DOHH2 (cell line): Measurements from ENCODE around the gene PHYKPL.

Experiments
- H3F3A ChIP-seq: fragments of 200-600 bp; sonication (generic), shearing (Covaris generic); 2 replicates; pipeline ENCODE4 v1.6.0; 2016; ENCODE audit warnings: antibody characterized with exemption, mild to moderate bottlenecking; ENCODE audit not compliant: control insufficient read depth, insufficient read depth
- H3K27ac ChIP-seq: fragments of 200-600 bp; sonication (generic); 2 replicates; pipeline ENCODE4 v1.5.1; 2014; ENCODE audit warnings: low read depth, mild to moderate bottlenecking, low read length, moderate library complexity
- H3K27me3 ChIP-seq: fragments of 200-600 bp; sonication (generic); 2 replicates; pipeline ENCODE4 v1.6.1; 2014; ENCODE audit warnings: mild to moderate bottlenecking, low read length, mixed read lengths; ENCODE audit not compliant: control insufficient read depth
- H3K36me3 ChIP-seq: fragments of 200-600 bp; sonication (generic); 2 replicates; pipeline ENCODE4 v1.6.1; 2014; ENCODE audit warnings: mild to moderate bottlenecking, low read length, moderate library complexity, mixed read lengths; ENCODE audit not compliant: control insufficient read depth
- H3K4me1 ChIP-seq: fragments of 200-600 bp; sonication (generic); 2 replicates; pipeline ENCODE4 v1.6.1; 2014; ENCODE audit warnings: mild to moderate bottlenecking, low read length, mixed read lengths; ENCODE audit not compliant: control insufficient read depth
- H3K4me2 ChIP-seq: fragments of 200-600 bp; sonication (generic); 2 replicates; pipeline ENCODE4 v1.6.0; 2014; ENCODE audit warnings: mild to moderate bottlenecking, low read length, moderate library complexity
- H3K4me3 ChIP-seq: fragments of 200-600 bp; sonication (generic); 2 replicates; pipeline ENCODE4 v1.5.1; 2014; ENCODE audit warnings: mild to moderate bottlenecking, low read length, mixed read lengths
- H3K79me2 ChIP-seq: fragments of 200-600 bp; sonication (generic); 2 replicates; pipeline ENCODE4 v1.6.1; 2014; ENCODE audit warnings: mild to moderate bottlenecking, low read length, mixed read lengths; ENCODE audit not compliant: control insufficient read depth
- H3K9me2 ChIP-seq: fragments of 200-600 bp; sonication (generic); replicated peaks from 2 replicates; pipeline ENCODE4 v1.6.1; 2014; ENCODE audit warnings: mild to moderate bottlenecking, low read length, mixed read lengths; ENCODE audit not compliant: control insufficient read depth
- H3K9me3 ChIP-seq: fragments of 200-600 bp; sonication (generic); 2 replicates; pipeline ENCODE4 v1.6.1; 2014; ENCODE audit warnings: antibody characterized with exemption, low read length, mixed read lengths; ENCODE audit not compliant: control insufficient read depth, insufficient read depth
- H4K20me1 ChIP-seq: fragments of 200-600 bp; sonication (generic); 2 replicates; pipeline ENCODE4 v1.6.0; 2014; ENCODE audit warnings: low read depth, mild to moderate bottlenecking, antibody characterized with exemption, low read length, moderate library complexity; ENCODE audit not compliant: control insufficient read depth, insufficient read depth
- CTCF ChIP-seq: fragments of 200-600 bp; sonication (generic); IDR thresholded peaks from one replicate; pipeline ENCODE4 v1.5.1; 2014; ENCODE audit warnings: antibody characterized with exemption, mild to moderate bottlenecking, low read depth, low read length; ENCODE audit not compliant: poor library complexity, severe bottlenecking
- EZH2phosphoT487 ChIP-seq: fragments of 200-600 bp; sonication (generic); IDR thresholded peaks from 2 replicates; pipeline ENCODE4 v1.6.1; 2017; ENCODE audit warnings: borderline replicate concordance, mild to moderate bottlenecking, antibody characterized with exemption, low read length, moderate library complexity, mixed read lengths

Gene PHYKPL

GRCh38 chr5:178232124-178232919 is at the start of gene PHYKPL:
Gene PHYKPL, minus strand, starts transcription at chr5:178232802. Its CDS starts 252 bp downstream, at chr5:178232550.
- Histone ChIP-seq H3K9me2 (no peaks in the 10 kb centered on the region), H3K4me2 (peak within 1 kb of the TSS; percentile 99), H3K4me1 (peaks cover 53% of the 10 kb centered on the region), H3K4me3 (peak within 1 kb of the TSS; percentile 98), H3F3A (peaks cover 11% of the 10 kb centered on the region; the same call in 1 of the 2 replicates), H3K27ac (peak within 1 kb of the TSS; percentile 68), H3K27me3 (no peaks in the 10 kb centered on the region), H4K20me1 (peaks cover 15% of the 10 kb centered on the region), H3K36me3 (peaks cover 48% of the 10 kb centered on the region), H3K79me2 (peaks cover 50% of the 10 kb centered on the region), H3K9me3 (no peaks in the 10 kb centered on the region)
- no peak for TF ChIP-seq EZH2phosphoT487
- TF ChIP-seq CTCF: peak; percentile 5

GRCh38 chr5:178282391-178282790 is 49.8 kb upstream of the PHYKPL start:
- H3K4me2 ChIP-seq: no peak overlapping the region
- no peaks in the 10 kb centered on the region for H3K27me3 ChIP-seq
- 0 out of 2 replicates have a peak, but pooled peaks cover 6% of the 10 kb centered on the region for H3F3A ChIP-seq
- H3K4me3 ChIP-seq: no peak overlapping the region
- H3K9me2 ChIP-seq: no peaks in the 10 kb centered on the region
- H3K4me1 ChIP-seq: peaks cover 15% of the 10 kb centered on the region
- TF ChIP-seq CTCF: no peak
- no peak for TF ChIP-seq EZH2phosphoT487
- H3K36me3 ChIP-seq: no peaks in the 10 kb centered on the region
- H3K79me2 ChIP-seq: no peaks in the 10 kb centered on the region
- H3K9me3 ChIP-seq: peaks cover 6% of the 10 kb centered on the region
- H3K27ac ChIP-seq: no peak overlapping the region
- no peaks in the 10 kb centered on the region for H4K20me1 ChIP-seq

- no peak for TF ChIP-seq CTCF
- no peak for TF ChIP-seq EZH2phosphoT487
- Histone ChIP-seq H4K20me1 (no peaks in the 10 kb centered on the region), H3K4me2 (no peak overlapping the region), H3K79me2 (no peaks in the 10 kb centered on the region), H3K4me1 (peaks cover 15% of the 10 kb centered on the region), H3K36me3 (no peaks in the 10 kb centered on the region), H3K9me3 (peaks cover 6% of the 10 kb centered on the region), H3F3A (0 out of 2 replicates have a peak, but pooled peaks cover 6% of the 10 kb centered on the region), H3K4me3 (no peak overlapping the region), H3K27ac (no peak overlapping the region), H3K27me3 (no peaks in the 10 kb centered on the region), H3K9me2 (no peaks in the 10 kb centered on the region)
Measured at GRCh38 chr5:178281331-178281730, 48.7 kb upstream of the PHYKPL start.
